Articular chondrocyte of knee joint (primary cell): ENCODE measurements around the gene SPANXN5. TPM values are rescaled to one million over a fixed set of nuclear protein-coding genes. Genes with fewer than 3 reads are reported as not detected.

ENCODE experiments used
- small RNA-seq: library from RNA; depleted of rRNA; stranded (forward); fragments of <200 nt; gene quantifications from one replicate; pipeline ENCODE3, GENCODE V24; 2012
- total RNA-seq: library from RNA; depleted of rRNA; stranded (reverse); fragments of >200 nt; gene quantifications from 2 replicates; pipeline ENCODE4 v1.2.3, GENCODE V29; 2012

Gene SPANXN5, protein sequence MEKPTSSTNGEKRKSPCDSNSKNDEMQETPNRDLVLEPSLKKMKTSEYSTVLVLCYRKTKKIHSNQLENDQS
- not detected in 2 replicates for total RNA-seq

GRCh38 chrX:52797327-52797726 lies at the start of gene SPANXN5:
Gene SPANXN5, minus strand, starts transcription at chrX:52797427. Its CDS starts 79 bp downstream, at chrX:52797348.

DNA sequence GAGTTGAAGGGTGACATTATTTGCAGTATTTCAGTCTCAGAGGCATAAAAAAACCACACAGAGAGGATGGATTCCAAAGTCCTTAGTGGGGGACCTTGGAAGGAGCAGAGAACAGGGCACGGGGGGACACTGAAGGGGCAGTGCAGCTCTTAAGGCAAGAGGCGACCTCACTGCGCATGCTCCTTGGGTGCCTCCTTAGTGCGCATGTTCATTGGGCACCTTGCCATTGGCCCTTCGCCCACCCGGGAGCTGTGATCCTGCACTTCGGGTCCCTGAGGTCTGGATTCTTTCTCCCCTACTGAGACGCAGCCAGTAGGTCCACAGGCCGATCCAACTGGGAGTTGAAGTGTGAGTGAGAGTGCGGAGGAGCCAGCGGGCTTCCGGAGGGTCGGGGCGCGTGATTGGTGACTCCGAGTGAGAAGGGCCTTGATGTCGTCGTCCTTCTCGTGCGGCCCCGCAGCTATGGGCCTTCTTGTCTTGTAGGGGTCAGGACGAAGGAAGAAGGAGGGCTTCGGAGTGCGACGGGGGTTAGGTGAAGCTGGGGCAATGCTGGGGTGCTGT lies 13.9 kb upstream of the SPANXN5 start, which contains the start of gene XAGE5:
TSS of gene XAGE5 (plus strand) at position 223 of the 561 bp plus-strand sequence. CDS start 1,280 bp downstream, outside the sequence.

GRCh38 chrX:52750952-52751351 lies 46.3 kb downstream of the SPANXN5 start, which contains the start of gene SSX2B:
Gene SSX2B, plus strand, starts transcription at chrX:52751252. Its CDS starts 1,429 bp downstream, at chrX:52752681.

Small RNA genes within 50 kb of the gene (small RNA-seq; reads per million reads assigned to genes)
- gene AC244505.6 (not detected), gene AC244505.7 (not detected)

Other genes starting within 250 kb of the SPANXN5 start
- gene SSX7, start 142.5 kb downstream of the SPANXN5 start, total RNA-seq = not detected in 2 replicates
- gene SSX2, start 90.2 kb downstream of the SPANXN5 start, total RNA-seq = not detected in 2 replicates
- gene SSX2B, start 46.2 kb downstream of the SPANXN5 start, total RNA-seq = not detected in 2 replicates
- not detected in 2 replicates for gene XAGE5, start 13.9 kb upstream of the SPANXN5 start, total RNA-seq
- gene XAGE3, start 70.7 kb upstream of the SPANXN5 start, total RNA-seq = not detected in 2 replicates
- 9.5 and 10.8 TPM in 2 replicates for gene FAM156B, start 99.9 kb upstream of the SPANXN5 start, total RNA-seq
- gene FAM156A, start 161.1 kb upstream of the SPANXN5 start, total RNA-seq = 14.8 and 18.3 TPM in 2 replicates